Natural killer cell (primary cell): ENCODE data around the gene ARID5B. TPM values are rescaled to one million over a fixed set of nuclear protein-coding genes. Genes with fewer than 3 reads are reported as not detected.

Experiments used
- ATAC-seq, 3 donors: fragments of 150-1000 bp in 2 of 3; fragments of 200-7000 bp in 1 of 3; cut with Tn5 transposase; 1 replicate in 1 of 3; 2 replicates in 2 of 3; pipeline ENCODE4 v1.10.0; 2021; ENCODE audit warnings: mild to moderate bottlenecking in 2 of 3, moderate library complexity in 2 of 3
- DNase-seq, 2 donors: peaks; one replicate each; pipeline versions ENCODE4 v3.0.0 to v3.0.0-alpha.2; 2013 to 2021; ENCODE audit warnings: mixed read lengths in 1 of 2
- H3K27ac ChIP-seq: one replicate; pipeline ENCODE4 v1.5.1; 2013; ENCODE audit warnings: mild to moderate bottlenecking, low read length
- H3K27me3 ChIP-seq: one replicate; pipeline ENCODE4 v1.6.1; 2013; ENCODE audit warnings: low read length; ENCODE audit not compliant: control insufficient read depth, insufficient read depth
- H3K36me3 ChIP-seq: one replicate; pipeline ENCODE4 v1.6.1; 2013; ENCODE audit warnings: low read length; ENCODE audit not compliant: control insufficient read depth, insufficient read depth
- H3K4me1 ChIP-seq: one replicate; pipeline ENCODE4 v1.6.1; 2013; ENCODE audit warnings: low read length; ENCODE audit not compliant: control insufficient read depth, insufficient read depth
- H3K4me3 ChIP-seq: one replicate; pipeline ENCODE4 v1.5.1; 2013; ENCODE audit warnings: low read length
- H3K9me3 ChIP-seq: one replicate; pipeline ENCODE4 v1.6.1; 2013; ENCODE audit warnings: low read length; ENCODE audit not compliant: control insufficient read depth, insufficient read depth
- H3K27ac Mint-ChIP-seq, 2 donors: one replicate each; pipeline ENCODE4 v1.8.0; 2022; ENCODE audit warnings: mild to moderate bottlenecking in 2 of 2, mixed read lengths in 2 of 2, moderate library complexity in 1 of 2
- H3K27me3 Mint-ChIP-seq, 2 donors: one replicate each; pipeline ENCODE4 v1.8.0; 2022; ENCODE audit warnings: low read depth in 2 of 2, mixed read lengths in 2 of 2
- H3K36me3 Mint-ChIP-seq: one replicate; pipeline ENCODE4 v1.8.0; 2022; ENCODE audit warnings: mixed read lengths
- H3K4me1 Mint-ChIP-seq, 2 donors: one replicate each; pipeline ENCODE4 v1.8.0; 2022; ENCODE audit warnings: mixed read lengths in 2 of 2
- H3K4me3 Mint-ChIP-seq: one replicate; pipeline ENCODE4 v1.8.0; 2022; ENCODE audit warnings: mild to moderate bottlenecking, moderate library complexity, mixed read lengths
- H3K9me3 Mint-ChIP-seq, 2 donors: one replicate each; pipeline ENCODE4 v1.8.0; 2022; ENCODE audit warnings: mixed read lengths in 2 of 2
- WGBS: methylation state at CpG from one replicate; pipeline ENCODE4 v1.1.7; 2013; ENCODE audit warnings: missing lambda C conversion rate; ENCODE audit not compliant: insufficient coverage; 5-methylcytosine and 5-hydroxymethylcytosine counted together
- intact Hi-C: fragments of 100-400 bp; cut with micrococcal nuclease; formaldehyde crosslinking; loops from one replicate; pipeline ENCODE4 v1.14.2; 2022
- total RNA-seq, 4 donors: library from RNA; stranded (reverse); fragments of 120-200 nt in 1 of 4; gene quantifications; one replicate each; pipeline versions ENCODE4 v1.2.3 to v1.2.4, GENCODE V29; 2013 to 2022
- TF ChIP-seq, protein P1 (sequence below): fragments of 200-600 bp; IDR thresholded peaks from one replicate; pipeline ENCODE4 v1.8.0; 2022; ENCODE audit warnings: antibody characterized with exemption

Gene ARID5B
- total RNA-seq, 3 donors from 2014 or later (not counting 1 experiment from before 2014, with no cell fraction given): 22.3 to 44.3 (median 31.3) TPM

DNA sequence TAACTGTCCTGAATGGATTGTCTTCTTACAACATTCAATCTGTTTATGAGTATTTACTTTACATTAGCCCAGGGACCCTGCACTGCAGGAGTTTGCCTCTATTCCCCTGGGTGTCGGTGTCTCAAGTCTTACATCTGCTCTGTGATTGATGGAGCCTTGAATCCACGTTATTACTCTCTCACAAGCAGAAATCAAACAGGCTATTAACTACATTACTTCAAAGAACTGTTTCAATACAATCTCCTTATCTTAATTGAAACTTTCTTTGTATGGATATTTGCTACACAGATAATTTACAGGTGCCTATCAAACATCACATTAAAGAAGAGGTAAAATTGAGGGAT lies 3.1 kb upstream of the ARID5B start:
- Histone ChIP-seq H3K27ac (no peak overlapping the region), H3K9me3 (no peaks in the 10 kb centered on the region), H3K27me3 (no peaks in the 10 kb centered on the region), H3K4me1 (peaks cover 13% of the 10 kb centered on the region), H3K36me3 (no peaks in the 10 kb centered on the region), H3K4me3 (no peak overlapping the region)
- Mint-ChIP-seq H3K36me3 (no peaks in the 10 kb centered on the region), H3K4me1 (peaks cover 51 to 57% of the 10 kb centered on the region in 2 donors), H3K27me3 (no peaks in the 10 kb centered on the region), H3K27ac (peak overlapping the region; percentile 78 to 89), H3K9me3 (no peaks in the 10 kb centered on the region), H3K4me3 (peak overlapping the region; percentile 92)
- DNase-seq: no peak
- WGBS: 52% methylated on average over 2 of the region's 2 CpGs
- intact Hi-C loops: loop anchor here (5.0 kb wide), 1 partner anchor 1369 kb away; no protein-coding TSS in a partner anchor
- no peak for ATAC-seq
- TF ChIP-seq, protein P1, sequence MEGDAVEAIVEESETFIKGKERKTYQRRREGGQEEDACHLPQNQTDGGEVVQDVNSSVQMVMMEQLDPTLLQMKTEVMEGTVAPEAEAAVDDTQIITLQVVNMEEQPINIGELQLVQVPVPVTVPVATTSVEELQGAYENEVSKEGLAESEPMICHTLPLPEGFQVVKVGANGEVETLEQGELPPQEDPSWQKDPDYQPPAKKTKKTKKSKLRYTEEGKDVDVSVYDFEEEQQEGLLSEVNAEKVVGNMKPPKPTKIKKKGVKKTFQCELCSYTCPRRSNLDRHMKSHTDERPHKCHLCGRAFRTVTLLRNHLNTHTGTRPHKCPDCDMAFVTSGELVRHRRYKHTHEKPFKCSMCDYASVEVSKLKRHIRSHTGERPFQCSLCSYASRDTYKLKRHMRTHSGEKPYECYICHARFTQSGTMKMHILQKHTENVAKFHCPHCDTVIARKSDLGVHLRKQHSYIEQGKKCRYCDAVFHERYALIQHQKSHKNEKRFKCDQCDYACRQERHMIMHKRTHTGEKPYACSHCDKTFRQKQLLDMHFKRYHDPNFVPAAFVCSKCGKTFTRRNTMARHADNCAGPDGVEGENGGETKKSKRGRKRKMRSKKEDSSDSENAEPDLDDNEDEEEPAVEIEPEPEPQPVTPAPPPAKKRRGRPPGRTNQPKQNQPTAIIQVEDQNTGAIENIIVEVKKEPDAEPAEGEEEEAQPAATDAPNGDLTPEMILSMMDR: no peak

- Histone ChIP-seq H3K36me3 (no peaks in the 10 kb centered on the region), H3K9me3 (no peaks in the 10 kb centered on the region), H3K27ac (peak overlapping the region; percentile 76), H3K4me1 (peaks cover 15% of the 10 kb centered on the region), H3K27me3 (no peaks in the 10 kb centered on the region), H3K4me3 (peak overlapping the region; percentile 61)
- Mint-ChIP-seq H3K9me3 (no peaks in the 10 kb centered on the region), H3K27me3 (no peaks in the 10 kb centered on the region), H3K27ac (peak overlapping the region; percentile 87 to 89), H3K4me3 (peak overlapping the region; percentile 93), H3K4me1 (peaks cover 53 to 57% of the 10 kb centered on the region in 2 donors), H3K36me3 (no peaks in the 10 kb centered on the region)
- DNase-seq (peak in 1 of 2 donors; percentile 60), ATAC-seq (peak in 1 of 3 donors; percentile 12)
- TF ChIP-seq, protein P1: no peak
- intact Hi-C loops: loop anchor here (1.0 to 5.0 kb wide), 2 partner anchors 44 to 1368 kb away; no protein-coding TSS in a partner anchor
- 0% methylated on average over 2 of the region's 7 CpGs for WGBS
Observed at GRCh38 chr10:61899069-61899531, 2.4 kb upstream of the ARID5B start.

DNA sequence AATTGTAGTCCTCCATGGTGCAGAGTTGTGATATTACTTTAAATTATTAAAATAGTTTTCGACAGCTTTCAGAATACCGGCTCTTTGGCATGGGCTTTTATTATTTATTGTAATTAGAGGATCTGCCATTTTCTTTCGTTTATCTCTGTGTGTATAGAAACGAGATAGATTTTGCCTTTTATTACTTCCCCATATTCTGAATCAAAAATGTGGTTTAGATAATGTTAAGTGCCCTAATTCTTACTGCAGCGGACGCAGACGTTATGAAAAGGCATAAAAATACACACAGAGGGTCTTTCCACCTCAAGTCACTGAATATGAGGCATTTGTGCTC lies 1.9 kb upstream of the ARID5B start:
- no peaks in the 10 kb centered on the region for H3K27me3 Mint-ChIP-seq
- Histone ChIP-seq H3K27me3 (no peaks in the 10 kb centered on the region), H3K4me1 (peaks cover 15% of the 10 kb centered on the region), H3K4me3 (peak overlapping the region; percentile 61), H3K27ac (peak overlapping the region; percentile 76), H3K36me3 (no peaks in the 10 kb centered on the region), H3K9me3 (no peaks in the 10 kb centered on the region)
- peak overlapping the region; percentile 93 for H3K4me3 Mint-ChIP-seq
- no peaks in the 10 kb centered on the region for H3K9me3 Mint-ChIP-seq
- TF ChIP-seq, protein P1: no peak
- H3K27ac Mint-ChIP-seq: peak overlapping the region; percentile 87 to 89
- no peak for DNase-seq
- no peak for ATAC-seq
- 0% methylated on average over 1 of the region's 7 CpGs for WGBS
- intact Hi-C loops: loop anchor here (1.0 to 5.0 kb wide), 2 partner anchors 44 to 1368 kb away; no protein-coding TSS in a partner anchor
- peaks cover 59 to 62% of the 10 kb centered on the region in 2 donors for H3K4me1 Mint-ChIP-seq
- no peaks in the 10 kb centered on the region for H3K36me3 Mint-ChIP-seq
